ENCODE measurements around the gene STX16.
A peak's percentile ranks its signal among the peaks of the same experiment; 100 is the strongest.

Gene STX16

GRCh38 chr20:58619077-58619863, 31.8 kb upstream of the STX16 start:
- no peak for DNase-seq

DNA sequence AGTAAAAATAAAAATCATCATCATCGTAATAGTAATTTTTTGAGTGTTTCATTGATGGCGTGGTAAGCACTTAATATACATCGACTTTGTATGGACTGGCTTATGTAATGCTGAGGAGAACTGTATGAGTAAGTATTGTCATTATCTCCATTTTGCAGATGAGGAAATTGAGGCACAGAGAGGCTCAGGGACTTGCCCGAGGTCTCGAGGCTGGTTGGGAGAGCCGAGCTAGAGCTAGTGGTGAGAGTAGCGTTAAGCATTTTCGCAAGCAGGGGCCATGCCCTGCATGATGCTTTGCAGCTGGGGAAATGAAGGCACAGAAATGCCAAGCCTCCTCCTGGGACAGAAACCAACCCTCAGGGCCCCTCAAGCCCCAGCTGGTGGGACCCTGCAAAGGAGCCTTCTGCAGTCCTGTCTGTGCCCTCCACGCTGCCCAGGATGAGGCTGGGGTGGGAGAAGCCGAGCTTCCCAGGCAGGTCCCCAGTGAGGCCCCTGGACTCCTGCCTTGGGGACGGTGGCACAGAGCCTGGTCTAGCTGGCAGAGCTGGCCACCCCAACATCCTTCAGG, 31.1 kb upstream of the STX16 start:
- no peak for DNase-seq

DNA sequence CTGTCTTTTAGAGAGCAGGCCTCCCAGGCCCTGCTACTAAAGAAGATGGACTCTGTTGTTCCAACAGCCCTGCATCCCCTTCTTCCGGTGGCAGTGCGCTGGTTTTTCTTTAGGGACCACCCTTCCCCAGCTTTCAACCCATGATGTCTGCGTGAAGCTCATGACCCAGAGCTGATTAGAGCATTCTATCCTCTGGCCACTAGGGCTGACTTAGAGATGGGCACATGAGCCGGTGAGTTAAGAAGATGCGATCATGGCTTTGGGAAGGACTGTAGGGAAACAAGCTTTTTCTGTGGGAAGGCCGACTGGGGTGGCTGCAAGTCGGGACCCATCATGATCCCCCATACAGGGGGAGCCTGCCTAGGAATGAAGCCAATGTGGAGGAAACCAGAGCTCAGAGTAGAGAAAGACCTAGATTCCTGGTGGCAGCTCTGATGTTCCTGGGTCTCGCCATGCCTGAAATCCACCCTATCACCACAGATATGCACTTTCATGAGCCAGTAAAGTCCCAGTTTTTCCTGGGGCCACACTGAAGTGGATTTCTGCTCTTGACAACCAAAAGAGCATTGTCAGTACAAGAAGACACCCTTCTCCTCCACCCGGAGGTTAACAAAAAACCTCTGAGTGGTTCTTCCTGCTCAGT, 29.1 kb upstream of the STX16 start:
- DNase-seq = no peak

- no peak for DNase-seq
These were observed 28.2 kb upstream of the STX16 start for GRCh38 chr20:58622671-58623578.

- DNase-seq = no peak
These were observed 27.3 kb upstream of the STX16 start for GRCh38 chr20:58623579-58624473.

DNA sequence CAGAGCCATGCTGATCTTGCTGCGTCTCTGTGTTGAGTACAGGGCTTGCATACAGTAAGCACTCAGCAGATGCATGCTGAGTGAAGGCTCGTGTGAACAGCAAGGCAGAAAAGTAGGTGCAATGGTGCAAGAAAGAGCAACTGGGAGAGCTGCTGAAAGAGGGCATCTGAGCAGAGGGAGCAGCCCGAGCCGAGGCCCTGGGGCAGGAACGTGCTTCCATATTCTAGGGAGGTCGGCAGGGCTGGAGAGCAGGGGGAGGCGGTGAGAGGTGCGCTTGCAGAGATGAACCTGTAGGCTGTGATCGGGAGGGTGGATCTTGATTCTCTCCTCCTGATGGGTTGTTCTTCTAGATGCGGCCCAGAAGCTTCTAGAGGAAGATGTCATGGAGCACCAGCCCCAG, 26.4 kb upstream of the STX16 start:
- DNase-seq = no peak

DNA sequence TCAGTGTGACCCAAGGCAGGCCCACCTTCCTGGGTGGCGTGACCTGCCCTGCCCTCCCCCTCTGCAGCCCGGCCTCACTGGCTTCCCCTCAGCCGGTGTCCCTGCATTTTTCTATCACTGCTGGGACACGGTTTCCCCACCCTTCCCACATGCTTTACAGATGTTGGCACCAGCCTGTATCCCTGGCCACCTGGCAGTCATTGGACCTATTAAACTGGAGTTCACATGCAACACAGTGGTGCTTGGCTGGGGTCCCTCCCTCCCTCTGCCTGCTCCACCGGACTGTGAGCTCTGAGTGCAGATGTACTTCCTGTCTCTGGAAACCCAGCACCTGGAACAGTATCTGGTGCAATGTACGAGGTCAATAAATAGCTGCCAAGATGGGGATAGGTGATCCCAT, 25.5 kb upstream of the STX16 start:
- DNase-seq = no peak

- no peak for DNase-seq
These were observed 25.0 kb upstream of the STX16 start for GRCh38 chr20:58626051-58626450.

DNA sequence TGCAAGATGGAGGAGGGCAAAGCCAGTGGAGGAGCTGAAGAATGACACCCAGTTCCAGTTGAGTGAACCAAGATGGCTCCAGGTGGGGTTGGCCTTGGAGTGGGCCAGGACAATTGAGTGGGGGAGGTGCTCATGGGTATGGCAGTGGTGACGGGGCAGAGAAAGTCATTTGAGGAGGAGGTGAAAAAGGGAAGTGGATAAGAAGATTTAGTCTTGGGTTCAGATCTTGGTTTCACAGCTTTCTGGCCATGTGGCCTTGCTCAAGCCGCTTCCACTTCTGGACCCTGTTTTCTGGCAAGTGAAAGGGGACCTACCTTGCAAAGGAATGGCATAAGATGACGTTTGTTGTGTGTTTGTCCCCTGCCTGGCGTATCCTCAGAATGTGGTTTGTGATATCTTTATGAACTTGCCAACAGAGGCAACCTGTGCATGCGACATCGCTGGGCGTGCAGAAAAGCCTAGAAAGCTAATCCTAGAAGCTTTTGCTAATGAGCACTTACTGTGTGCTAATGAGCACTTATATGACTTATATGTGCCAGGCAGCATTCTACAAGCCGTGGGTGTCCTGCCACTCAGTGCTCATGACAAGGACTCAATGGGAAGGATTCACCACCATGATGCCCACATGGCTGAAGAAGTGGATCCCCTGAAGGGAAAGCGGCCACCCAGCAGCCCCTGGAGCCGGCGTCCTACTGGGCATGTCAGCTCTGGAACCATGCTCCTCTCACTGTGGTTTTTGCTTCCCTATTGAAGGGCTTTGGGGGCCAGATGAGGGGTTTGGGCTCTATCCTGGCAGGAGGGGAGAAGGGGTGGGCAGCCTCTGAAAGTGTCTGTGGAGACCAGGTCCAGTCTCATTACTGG, 23.6 kb upstream of the STX16 start:
- DNase-seq = peak; percentile 6

DNA sequence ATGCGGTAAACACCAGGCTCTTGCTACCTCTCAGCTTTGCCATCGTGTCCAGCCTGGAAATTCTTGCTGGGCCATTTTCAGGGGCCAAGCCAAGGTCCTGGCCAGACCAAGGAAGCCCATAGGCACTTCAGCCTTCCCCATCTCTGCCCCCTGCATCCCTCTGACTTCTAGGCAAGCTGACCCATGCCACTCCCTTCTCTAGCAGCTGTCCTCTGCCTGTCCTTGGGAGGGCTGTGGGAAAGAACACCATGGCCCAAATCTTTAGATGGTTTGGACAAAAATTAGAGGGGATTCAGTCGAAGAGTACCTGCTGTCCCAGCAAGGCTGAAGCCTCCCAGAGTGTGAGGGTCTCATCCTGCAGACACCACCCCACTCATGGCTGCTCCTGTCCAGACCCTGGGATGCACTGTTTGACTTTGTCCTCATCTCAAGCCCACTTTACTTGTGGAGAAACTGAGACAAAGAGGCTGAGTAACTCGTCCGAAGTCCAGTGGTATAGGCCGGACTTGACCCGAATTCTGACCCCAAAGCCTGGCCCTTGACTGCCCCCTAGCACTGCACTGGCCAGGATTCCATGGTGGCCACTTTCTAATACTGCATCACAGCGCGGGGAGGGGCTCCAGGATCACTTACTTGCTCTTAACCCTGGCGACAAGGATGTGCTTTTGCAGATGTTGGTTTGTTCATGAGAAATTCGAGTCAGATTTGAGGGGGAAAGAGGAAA, 22.4 kb upstream of the STX16 start:
- no peak for DNase-seq

DNA sequence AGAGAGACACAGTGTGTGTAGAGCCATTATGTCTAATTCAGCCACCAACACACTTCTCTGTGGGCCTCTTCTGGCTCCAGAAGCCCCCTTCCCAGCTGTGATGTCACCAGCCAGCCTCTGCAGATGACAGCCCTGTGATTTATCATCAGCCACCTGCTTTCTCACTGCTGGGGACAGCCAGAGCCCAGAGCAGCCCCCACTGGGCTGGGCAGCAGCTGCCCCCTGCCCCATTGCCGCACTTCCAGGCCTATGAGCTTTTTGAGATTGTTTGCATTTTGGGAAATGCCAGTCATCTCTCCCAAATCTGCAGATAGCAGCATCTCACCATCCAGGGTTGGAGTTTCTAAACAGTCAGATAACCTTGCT, 21.9 kb upstream of the STX16 start:
- no peak for DNase-seq

DNA sequence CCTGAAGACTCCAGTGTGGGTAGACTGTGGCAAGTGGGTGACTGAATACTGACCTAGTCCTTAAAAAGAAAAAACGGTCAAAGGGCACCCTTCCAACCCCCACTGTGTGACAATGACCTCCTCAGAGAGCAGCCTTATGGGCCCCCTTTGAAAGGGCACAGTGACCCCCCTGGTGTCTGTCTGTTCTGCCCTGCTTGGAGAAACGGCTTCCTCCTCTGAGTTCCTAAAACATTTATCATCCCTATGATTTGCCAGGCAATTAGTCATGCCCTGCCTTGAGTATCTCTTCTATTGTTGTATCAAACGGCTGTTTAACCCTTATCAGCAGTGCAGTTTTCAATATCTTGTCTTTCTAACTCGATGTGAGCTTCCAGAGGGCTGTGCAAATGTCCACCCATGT, 21.0 kb upstream of the STX16 start:
- DNase-seq = no peak

DNA sequence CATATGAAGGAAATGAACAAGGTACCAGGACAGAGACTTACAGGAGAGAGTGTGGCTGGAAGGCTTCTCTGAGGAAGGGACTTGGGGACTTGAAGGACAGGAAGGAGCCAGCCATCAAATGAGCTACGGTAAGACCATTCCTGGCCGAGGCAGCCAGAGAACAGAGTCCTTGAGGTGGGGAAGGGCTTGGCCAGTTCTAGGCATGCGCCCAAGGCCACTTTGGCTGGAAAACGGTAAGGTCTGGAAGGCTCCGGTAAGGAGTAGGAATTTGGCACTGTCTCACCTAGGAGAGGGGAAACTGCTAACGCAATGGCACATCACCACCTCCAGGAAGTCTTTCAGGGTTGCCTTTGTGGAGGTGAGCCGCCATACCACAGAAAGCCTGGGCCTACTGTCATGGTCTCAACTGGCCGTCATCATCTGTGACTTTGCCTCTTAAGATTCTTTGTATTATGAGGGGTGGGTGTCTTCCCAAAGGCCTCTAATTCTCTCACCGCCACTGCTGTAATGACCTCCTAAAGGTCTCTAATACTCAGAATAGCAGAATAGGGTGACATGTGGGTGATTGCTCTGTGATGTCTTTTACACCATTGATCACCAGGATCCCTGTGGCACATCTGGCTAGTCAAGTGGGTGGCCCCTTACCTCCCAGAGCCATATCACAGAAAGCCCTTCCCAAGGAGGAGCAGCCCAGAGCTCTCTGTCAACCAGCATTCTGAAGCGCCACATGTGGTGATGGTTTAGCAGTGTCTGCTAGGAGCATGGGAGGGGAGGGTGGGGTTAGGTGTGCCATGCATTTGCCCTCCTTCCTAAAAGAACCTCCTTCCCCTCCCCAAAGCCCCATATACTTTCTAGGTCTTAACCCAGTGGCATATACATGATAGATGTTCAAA, 17.7 kb upstream of the STX16 start:
- no peak for DNase-seq

DNA sequence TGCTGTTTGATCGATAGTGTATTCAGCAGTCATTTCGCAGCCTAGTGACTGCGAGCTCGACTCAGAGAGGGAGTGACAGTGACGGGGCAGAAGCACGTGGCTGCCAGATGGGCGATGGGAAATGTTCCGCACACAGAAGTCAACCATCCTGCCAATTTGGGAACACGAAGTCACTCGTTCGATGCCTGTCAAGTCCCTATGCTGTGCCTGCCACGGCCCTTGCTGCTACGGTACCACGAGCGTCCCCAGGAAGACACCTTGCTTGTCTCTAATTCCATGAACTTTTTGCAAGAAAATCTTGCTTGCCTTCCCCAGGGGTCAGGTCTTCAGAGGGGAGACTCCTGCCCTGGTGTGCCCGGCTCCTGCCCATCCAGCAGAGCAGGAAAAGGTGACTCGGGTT, 17.0 kb upstream of the STX16 start:
- DNase-seq = no peak

DNA sequence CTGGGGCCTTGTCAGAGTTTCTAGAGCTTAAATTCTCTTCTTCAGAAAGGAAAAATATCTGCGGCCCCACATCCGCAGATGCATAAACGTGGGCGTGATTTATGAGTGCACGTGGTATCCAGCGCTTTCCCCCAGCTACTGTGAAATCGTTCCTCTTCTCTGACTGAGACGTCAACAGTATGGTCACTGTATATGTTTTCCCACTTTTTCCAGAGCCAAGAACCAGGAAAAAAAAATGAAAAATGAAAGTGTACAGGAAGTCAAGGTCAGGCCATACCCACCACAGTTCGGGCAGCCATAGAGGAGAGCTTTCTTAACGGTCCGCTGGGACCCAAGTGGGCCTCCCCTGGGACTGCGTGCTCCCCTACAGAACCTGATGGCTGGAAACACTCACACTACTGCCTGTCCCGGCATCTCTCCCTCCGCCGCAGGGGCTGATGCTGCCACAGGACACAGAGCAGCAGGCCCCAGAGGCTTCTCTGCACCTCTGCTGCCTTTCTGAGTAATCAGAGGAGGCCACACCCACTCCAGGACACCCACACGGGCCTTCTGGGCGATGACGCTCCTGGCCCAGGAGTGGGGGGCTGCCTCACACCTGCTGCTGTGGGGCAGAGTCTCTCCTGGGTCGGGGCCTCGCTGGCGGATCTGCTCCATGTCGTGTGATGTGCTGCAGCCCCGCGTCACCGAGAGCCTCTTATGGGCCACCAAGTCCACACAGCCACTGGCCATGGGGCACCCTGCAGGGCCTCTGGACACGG, 16.4 kb upstream of the STX16 start:
- peak; percentile 38 for DNase-seq

DNA sequence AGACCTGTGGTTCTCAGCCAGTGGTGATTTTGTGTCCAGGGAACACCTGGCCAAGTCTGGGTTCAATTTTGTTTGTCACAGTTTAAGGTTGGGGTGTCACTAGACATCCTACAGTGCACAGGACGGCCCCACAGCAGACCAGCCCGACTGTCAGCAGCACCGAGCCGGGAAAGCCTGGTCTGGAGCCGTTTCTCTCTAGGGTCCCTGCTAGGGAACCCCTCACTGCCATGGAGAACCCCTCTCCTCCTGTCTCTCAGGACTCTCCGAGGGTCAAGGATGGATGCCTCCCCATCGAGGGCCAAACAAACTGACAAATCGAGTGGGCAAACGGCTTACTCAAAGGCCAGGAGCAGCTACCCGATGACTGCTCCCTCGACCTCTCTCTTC, 15.8 kb upstream of the STX16 start:
- no peak for DNase-seq

GRCh38 chr20:58636396-58636982, 14.6 kb upstream of the STX16 start:
- DNase-seq = no peak

DNA sequence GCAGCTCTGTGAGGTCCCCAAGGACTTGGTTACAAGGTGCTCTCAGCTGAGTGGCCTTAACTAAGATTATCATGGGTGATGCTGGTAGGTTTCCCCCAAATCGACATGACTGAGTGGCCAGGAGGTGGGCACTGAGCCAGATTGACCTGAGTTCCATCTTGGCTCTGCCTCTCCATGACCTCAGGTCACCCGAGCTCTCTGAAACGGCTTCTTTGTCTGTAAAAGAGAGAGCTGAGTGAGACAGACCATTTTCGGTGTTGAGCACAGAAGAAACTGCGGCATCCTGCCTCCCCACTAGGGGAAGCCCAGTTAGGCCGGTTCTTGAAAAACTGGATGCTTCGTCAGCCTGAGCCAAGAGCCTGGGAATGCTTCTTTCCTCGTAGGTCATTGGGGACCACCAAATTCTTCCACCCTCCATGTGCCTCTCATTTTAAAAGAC, 14.1 kb upstream of the STX16 start:
- no peak for DNase-seq

All from stimulated activated naive CD4-positive, alpha-beta T cell treated with Interleukin-2 at 50 U/mL for 16 hours (primary cell).